H1 (cell line): ENCODE measurements around the gene MEGF11. TPM values are rescaled to one million over a fixed set of nuclear protein-coding genes. Genes with fewer than 3 reads are reported as not detected.

Experiments
- RXRA ChIP-seq: IDR thresholded peaks from 2 replicates; pipeline ENCODE4 v1.6.1; 2011; ENCODE audit warnings: low read depth, mild to moderate bottlenecking, low read length, moderate library complexity; ENCODE audit not compliant: insufficient read depth
- polyA plus RNA-seq, 7 experiments: library from polyadenylated mRNA; depleted of rRNA in 3 of 7; stranded (reverse) in 5 of 7; unstranded in 2 of 7; fragments of >200 nt in 5 of 7; fragments of 200-250 nt in 2 of 7; gene quantifications; 1 replicate in 5 of 7; 2 replicates in 1 of 7; 4 replicates in 1 of 7; pipeline versions ENCODE4 v1.2.1 to v1.2.3, GENCODE V29; 2011 to 2013; ENCODE audit warnings: missing spikeins in 2 of 7, mixed read lengths in 2 of 7
- total RNA-seq: library from RNA; stranded (reverse); fragmentation: NEBNext Ultra II Directional; extraction: Animal tissue kit (Norgen Biotek cat#: 25700); gene quantifications from 2 replicates; pipeline ENCODE4 v1.2.1, GENCODE V29; 2021

MEGF11 gene
- total and polyA plus RNA-seq, 2 of the 8 experiments (the other 6 are each of a cell fraction or from before 2014, with no cell fraction given), result 4.4 to 4.8 TPM

DNA sequence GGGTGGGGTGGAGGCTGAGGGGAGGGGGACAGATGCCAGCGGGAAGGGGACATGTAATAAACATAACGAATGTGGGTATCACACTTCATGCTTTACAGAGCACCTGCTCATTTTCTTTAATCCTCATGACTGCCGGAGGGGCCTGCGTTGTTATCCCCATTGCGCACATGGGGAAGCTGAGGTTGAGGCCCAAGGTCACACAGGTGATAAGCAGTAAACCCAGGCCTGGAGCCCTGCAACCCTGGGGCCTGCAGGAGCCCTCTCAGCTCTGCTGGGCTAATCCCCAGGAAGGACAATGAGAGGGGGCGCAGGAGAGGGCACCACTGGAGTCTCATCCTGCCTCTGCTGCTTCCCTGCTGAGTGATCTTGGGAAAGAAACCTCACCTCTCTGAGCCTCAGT lies 64.3 kb downstream of the MEGF11 start (continued):
- no peak for TF ChIP-seq RXRA
